HG02763 (cell line): ENCODE results near the gene SLC25A26.
"Not testable (repeated sequence)": the region's sequence is repeated elsewhere in the genome, so short reads cannot be mapped to it uniquely, and the experiment has no call there.

Experiments used
- ATAC-seq: cut with Tn5 transposase; IDR thresholded peaks from one replicate; pipeline ENCODE4 v1.9.1; 2021; ENCODE audit warnings: mild to moderate bottlenecking, moderate library complexity; ENCODE audit not compliant: unreplicated experiment

The SLC25A26 gene

DNA sequence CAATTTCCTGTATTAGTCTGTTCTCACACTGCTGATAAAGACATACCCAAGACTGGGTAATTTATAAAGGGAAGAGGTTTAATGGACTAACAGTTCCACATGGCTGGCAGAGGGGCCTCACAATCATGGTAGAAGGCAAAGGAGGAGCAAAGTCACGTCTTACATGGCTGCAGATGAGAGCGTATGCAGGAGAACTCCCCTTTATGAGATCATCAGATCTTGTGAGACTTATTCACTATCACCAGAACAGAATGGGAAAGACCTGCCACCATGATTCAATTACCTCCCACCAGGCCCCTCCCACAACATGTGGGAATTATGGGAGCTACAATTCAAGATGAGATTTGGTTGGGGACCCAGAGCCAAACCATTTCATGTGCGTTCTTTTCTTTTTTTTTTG, 5.3 kb downstream of the SLC25A26 start:
- not testable (repeated sequence) for ATAC-seq

DNA sequence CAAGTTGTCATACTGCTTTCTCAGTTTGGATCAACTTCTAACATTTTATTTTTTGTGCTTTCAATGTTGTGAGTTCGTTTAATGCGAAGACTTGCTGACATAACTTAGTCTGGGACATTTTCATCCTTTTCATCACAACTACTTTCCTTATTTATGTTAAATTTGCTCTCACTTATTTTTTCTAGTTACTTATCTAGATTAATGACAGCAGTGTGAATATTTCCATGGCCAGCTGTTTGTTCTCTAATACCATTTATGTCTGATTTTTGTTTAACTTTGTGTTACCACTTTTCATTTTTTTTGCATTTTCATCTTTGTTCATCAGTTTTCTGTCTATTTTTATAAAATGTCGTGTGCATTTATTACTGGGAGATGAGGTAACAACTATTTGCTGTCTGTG, 6.2 kb downstream of the SLC25A26 start:
- ATAC-seq, result no peak

DNA sequence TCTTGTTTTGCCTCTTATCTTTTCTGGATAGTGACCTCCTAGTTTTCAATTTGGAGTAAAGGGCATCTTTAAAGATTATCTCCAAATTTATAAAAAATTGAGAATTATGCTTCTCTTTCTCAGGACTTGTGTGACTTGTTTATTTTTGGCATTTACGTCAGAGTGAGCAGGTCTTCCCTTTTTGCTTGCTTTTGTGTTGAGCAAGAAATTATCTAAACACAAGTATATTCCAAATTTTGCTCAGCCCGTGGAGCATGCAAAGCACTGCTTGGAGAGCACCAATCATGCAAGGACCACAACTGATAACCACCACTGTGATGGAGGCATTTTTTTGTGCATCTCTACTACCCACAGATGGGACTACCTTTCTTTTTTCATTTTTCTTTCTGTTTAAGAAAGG, 7.1 kb downstream of the SLC25A26 start:
- no peak for ATAC-seq

DNA sequence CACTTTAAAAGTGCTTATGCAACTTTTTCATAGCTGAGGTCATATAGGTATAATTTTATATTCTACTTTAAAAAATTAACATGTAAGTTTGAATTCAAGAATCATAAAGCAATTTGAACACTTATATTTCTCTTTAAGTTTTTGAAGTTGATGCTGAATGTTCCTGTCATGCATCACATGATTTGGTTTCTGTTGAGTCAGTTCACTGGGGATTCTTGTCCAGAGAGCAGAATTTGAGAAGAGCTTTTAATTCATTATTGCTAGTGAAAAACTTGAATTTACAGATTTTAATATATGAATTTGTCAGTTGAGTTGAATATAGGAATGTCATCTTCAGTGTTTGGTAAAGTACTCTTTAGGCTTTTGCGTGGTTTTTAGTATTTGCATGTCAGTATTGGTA, 7.9 kb downstream of the SLC25A26 start:
- ATAC-seq, result no peak

DNA sequence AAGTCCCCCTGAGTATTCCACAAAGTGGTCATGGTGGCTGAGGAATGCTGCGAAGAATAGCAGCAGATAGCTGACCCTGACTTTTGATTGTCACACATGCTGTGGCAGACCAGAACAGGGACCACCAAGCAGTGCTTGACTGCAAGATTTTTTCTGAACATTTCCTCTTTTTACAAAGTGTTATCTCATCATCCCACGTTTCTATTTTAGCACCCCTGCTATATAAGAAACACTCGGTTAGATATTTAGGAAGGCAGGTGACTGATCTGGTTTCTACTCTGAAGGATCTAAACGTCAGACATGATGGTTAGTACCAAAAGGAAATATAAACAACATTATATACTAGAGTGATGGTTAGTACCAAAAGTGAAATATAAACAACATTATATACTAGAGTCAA, 9.1 kb downstream of the SLC25A26 start:
- ATAC-seq, result no peak

DNA sequence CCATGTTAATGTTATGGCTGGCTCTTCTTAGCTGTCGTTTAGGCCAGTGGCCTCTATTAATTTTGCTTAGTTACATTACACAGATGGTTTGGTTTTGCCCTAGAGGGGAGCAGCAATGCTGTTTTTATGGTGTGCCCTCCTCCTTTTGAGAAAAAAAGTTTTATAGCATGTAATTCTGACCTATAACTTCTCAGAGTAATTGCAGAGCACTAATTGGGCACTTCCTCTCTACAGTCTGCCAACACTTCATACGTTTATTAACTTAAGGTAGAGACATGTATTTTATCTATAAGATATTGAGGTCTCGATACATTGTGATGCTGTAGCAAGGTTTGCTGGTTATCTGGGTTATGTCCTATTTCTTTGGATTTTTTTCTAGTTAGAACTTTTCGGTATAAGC, 12.2 kb downstream of the SLC25A26 start:
- ATAC-seq, result no peak

DNA sequence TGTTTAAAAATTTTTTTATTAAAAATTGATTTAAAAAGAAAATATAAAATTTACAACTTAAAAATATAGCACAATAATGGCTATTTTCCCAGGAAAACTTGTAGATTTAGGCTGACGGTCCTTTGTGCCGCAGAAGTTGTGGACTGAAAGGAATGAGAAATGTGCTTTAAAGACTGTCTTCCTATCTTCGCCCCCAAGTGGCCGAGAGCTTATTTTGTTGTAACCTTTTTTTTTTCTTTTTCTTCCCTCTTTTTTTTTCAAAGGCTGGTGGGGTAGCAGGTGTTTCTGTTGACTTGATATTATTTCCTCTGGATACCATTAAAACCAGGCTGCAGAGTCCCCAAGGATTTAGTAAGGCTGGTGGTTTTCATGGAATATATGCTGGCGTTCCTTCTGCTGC, 15.5 kb downstream of the SLC25A26 start:
- no peak for ATAC-seq

DNA sequence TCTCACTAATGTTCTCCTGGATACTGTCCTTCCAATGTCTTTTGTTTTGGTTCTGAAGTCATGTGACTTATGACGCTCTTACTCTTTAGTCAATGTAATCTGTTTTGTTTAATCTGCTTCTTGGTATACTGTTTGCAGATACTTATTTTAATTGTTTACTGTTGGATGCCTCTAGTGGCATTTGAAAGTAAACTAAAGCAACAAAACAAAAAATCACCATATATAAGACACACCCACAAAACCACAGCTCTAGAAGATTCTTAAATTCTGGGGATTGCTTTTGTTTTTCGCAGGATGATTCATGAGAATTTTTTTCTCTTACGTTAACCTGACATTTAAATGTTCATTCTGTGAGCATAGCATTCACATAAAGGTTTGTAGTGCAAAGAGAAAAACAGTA, 16.8 kb downstream of the SLC25A26 start:
- ATAC-seq, result no peak

DNA sequence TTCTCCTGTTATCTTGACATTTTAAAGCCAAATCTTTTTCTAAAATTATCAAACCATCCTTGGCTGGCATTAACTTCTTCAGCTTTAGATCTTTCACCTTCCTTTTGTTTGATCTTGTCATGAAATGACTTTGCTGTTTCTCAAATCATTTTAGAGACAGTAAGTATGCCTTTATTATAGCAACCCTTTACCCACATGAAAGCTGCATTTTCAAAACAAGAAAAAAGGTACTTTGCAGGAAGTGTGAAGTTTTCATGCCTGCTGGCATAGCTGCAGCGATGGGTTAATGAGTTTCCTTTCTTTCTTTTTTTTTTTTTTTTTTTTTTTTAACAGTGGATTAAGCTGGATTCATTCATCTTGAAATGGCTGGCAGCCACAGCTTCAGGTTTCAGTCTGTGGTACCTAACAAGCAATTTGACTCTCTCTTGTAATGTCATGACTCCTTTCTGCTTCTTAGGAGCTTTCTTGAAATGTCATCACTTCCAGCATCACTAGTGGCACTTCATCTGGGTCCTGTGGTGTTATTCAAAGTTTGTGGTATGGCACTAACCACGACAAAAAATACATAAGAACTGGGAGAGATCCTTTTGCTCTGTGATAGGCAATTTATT, 18.8 kb downstream of the SLC25A26 start:
- ATAC-seq, result no peak

DNA sequence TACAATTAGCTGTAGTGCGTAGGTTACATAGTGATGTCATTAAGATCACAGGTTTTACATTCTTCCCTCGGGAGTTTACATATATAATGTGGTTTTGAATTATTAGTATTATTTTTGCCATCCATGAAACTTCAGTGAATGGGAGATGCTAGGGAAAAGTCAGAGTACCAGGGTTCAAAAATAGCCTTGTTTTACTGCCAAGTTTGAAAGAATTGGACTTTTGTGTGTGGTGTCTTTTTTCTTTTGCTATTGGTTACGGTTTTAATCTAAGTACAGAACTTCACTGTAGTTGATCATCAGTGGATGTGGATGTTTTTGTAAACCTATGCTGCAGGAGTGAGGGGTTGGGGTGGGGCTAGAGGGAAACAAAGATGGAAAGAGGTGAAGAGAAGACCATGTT, 20.7 kb downstream of the SLC25A26 start:
- ATAC-seq, result no peak

DNA sequence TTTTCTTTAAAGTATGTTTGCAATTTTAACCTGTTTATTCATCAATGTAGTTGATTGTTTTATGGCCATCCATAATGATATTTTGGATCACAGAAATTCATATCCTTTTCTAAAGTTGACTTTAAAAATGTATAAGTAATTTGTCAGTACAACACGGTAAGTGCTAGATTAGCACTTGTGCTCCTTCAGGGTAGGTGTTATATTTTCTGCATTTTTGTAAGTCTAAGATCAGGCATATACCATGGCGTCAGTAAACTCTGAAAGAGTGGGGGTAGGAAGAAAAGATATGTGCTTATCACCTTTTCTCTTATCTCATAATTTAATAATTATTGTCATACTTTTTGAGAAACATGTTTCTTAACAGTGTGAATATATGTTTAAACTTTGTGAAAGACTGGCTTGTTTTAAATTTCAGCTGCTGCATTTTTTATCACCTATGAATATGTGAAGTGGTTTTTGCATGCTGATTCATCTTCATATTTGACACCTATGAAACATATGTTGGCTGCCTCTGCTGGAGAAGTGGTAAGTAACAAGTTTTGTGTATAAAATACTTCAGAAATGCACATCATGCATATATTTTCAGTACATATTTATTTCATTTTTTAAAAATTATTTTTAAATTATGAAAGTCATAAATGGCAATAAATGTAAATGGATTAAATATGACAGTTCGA, 22.1 kb downstream of the SLC25A26 start:
- no peak for ATAC-seq

DNA sequence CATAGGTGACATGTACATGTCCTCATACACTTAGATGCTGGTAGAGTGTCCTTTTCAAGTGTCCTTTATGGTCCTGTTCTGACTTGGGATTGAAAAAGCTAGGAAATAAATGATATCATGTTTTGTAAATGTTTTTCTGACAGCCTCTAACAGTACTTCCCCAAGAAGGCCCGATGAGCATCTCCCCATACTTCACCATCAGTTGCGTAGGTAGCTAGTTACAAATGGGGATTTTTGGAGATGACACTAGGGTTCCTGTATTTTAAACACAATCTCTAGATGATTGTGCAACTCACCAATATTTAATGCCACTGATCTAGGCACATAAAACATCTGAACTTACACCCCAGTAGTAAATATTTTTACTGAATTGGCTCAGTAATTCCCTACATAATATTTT, 27.8 kb downstream of the SLC25A26 start:
- ATAC-seq, result no peak

DNA sequence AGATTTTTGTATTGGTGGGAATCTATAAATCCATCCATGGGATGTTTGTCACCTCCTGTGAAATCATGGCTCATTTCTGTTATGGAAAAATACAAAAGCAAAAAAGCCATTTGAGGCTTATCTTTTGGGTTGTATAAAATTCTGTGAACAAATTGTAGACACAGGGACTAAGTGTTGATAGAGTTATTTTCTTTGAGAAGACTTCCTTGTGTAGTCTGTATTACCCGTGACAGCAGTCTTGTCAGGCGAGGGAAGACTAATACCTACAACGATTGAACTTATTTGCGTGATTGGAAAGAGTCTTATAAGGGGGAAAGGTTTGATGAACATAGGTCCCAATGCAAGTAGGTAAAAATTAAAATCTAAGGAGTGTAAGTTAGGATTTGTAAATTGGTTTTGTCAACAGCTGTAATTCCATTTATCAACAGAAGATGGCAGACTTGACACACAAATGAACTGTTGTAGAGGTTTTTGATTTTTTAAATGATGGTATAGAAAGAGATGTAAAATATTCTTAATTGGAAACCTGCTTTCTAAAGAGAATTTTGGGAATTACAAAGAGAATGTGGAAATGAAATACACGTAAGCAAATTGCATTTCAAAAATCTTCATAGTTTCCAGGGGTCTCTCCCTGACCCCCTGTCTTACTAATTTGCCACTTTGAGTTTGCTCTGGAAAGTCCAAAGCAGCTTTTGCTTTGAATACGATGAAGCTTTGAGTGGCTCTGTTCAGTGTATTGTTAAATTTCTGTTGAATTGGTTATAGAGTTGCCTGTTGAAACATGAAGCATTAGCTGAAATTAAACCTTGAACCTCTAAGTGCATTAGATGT, 33.2 kb downstream of the SLC25A26 start:
- ATAC-seq, result no peak

DNA sequence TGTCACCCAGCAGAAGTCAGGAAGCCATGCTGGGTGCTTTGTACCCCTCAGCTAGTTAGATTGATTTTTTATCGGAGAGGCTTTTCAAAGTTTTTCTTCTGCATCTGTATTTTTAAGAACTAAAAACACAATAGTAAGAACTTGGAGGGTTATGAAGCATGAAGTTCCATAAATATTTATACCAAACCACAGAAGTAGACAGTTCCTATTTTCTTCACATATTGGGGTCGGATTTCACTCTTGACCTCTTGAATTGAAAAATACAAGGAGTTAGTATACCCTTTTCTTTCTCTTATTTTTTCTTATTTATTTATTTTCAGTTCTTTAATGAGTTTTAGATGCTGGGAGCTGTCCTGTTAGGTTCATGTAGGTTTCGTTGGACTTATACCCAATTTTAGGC, 35.1 kb downstream of the SLC25A26 start:
- no peak for ATAC-seq

DNA sequence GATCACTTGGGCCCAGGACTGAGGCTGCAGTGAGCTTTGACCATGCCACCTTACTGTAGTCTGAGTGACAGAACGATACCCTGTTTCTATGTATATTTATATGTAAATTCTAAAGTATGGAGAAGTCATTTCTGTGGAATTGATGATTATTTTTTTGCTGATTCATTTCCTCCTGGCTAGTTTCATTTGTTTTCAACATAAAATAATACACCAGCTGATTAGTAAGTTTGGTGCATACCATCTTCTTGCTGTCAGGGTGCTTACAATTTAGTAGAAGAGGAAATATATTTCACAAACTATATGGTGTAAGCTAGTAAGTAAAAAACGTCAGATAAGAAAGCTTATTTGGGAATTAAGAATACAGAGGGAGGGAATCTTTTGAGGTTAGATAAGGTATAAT, 36.0 kb downstream of the SLC25A26 start:
- ATAC-seq, result no peak

DNA sequence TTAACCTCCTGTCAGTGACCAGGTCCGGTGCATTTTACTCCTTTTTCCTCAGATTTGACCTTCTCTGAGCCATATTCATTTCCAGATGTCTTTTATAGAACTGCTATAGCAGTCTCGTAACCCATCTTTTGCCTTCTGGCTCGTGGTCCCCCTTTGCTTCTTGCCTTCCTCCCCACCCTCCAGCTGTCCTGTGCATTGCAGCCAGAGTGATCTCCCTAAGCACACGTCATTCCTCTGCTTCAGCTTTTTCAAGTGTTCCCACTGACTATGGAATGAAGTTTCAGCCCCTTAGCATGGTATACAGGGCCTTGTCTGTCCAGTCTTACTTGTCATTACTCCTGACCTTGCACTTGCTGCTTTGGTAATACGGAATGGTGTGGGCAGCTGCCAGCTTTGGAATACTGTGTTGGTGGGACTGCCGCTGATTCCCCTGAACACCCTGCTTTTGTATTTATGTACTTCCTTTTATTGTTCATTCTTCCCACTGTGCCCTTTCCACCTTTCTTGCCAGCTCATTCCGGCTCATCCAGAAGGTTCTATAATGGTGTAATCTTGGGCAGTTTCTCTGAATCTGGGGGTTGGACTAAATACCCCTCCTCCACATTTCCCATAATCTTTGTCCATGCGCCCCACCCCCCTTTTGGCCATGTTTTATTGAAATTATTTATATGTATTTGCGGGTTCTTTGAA, 38.9 kb downstream of the SLC25A26 start:
- ATAC-seq, result no peak

DNA sequence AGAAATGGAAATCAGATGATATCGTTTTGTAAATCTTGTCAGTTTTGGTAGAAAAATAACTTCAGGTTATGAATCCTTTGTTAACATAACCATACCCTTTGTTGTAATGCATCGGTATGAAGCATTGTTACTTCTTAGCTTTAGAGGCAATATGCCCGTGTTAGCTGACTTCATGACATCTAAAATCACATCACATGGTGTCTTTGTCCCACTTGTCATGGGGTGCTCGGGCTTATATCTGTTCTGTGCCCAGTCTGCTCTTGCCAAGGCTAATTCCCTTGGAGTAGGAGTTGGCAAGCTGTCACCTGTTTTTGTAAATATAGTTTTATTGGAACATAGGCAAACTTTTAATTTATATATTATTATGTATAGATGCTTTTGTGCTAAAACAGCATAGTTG, 39.6 kb downstream of the SLC25A26 start:
- no peak for ATAC-seq

DNA sequence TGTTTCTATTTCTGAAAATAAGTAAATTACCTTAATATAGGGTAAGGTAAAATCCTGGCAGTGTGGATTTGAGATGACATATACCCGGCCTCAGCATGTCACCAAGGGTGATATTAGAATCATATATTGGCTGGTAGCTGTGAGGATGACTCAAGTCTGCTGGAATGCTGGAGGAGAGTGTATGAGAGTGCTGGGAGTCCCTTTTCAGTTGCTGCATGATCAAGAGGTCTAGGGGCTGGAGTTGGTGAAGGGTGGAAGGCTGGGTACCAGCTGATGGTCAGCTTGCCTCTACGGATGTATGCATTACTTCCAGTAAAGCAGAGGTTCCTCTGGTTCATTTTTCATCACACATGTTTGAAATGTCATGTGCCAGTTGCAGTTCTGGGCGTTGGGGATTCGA, 40.6 kb downstream of the SLC25A26 start:
- ATAC-seq, result no peak

DNA sequence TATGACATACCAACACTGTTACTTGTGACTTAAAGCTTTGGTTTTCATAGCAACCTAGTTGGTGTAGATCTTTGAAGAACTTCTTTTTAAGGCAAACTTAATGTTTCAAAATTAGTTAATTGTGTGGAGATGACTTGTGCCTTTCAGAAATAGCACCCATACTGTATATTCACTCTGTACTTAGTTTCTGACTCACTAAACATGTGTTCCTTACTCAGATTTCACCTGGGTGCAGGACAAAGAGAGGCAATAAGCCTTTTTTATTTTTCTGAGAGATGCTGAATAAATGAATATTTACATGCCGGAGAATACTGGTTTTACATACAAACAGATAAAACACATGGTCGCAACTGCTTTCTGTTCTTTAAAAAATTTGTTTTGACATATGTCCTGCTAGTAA, 44.8 kb downstream of the SLC25A26 start:
- ATAC-seq, result no peak

DNA sequence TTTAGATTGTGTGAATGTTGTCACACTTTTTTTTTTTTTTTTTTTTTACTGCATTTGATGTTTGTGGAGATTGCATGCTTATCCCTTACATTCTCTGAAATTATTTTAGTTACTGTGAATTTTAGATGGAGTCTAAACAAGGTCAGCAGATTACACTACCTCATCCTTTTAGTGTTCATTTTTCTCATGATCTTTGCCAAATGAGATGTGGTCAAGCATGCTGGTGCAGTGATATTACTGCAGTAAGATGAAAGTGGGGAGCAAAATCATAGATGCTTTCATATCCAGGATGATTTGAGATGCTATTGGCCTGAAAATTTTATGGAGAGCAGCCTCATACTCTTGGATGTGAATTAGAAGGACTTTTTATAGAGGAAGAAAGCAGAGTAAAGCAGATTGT, 45.8 kb downstream of the SLC25A26 start:
- no peak for ATAC-seq

DNA sequence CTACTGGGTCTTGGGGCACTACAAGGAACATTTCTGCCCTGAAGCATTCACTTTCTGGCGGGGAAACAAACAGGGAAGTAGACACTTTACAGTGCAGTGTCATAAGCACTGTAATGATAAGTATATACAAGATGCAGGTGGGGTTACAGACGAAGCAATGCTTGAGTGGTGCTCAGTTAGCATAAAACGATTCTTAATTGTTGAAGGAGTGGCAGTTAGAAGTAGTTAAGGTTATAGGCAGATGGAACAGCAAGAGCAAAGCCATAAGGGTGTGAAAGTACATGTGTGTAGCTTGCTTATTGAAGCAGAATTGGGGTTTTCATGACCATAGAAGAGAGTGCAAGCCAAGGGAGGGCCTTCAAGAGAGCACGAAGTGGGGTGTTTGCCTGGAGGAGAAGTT, 46.2 kb downstream of the SLC25A26 start:
- no peak for ATAC-seq

DNA sequence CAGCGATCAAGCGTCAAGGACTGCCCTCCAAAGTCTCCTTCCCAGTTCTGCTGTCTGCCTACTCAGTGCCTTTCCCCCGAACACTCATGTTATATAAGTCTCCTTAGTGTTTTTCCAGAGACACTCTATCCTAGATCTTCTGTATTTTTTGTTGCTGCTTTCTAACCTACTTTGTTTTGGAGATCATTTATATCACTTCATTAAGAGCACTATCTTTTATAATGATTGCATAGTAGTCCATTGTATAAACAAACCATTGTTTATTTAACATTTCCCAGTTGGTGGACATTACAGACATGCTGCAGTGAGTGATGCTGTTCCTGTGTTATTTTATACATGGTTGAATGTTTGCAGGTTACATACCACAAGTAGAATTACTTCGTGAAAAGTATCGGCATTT, 47.1 kb downstream of the SLC25A26 start:
- ATAC-seq, result no peak
